HG03039 (cell line): ENCODE results near the gene KCNN2.

Experiments
- ATAC-seq: cut with Tn5 transposase; IDR thresholded peaks from one replicate; pipeline ENCODE4 v1.9.1; 2021; ENCODE audit warnings: mild to moderate bottlenecking, moderate library complexity; ENCODE audit not compliant: unreplicated experiment

The KCNN2 gene

GRCh38 chr5:114361724-114362196 is at the start of gene KCNN2:
KCNN2 (plus strand) TSS chr5:114362070; CDS start chr5:114362140, 70 bp downstream.
- ATAC-seq = peak; percentile 61

- ATAC-seq = no peak
These were observed 49.2 kb upstream of the KCNN2 start for GRCh38 chr5:114312658-114313057.

- no peak for ATAC-seq
These were observed 47.8 kb upstream of the KCNN2 start for GRCh38 chr5:114314061-114314460.

GRCh38 chr5:114316167-114316566 is 45.7 kb upstream of the KCNN2 start:
- ATAC-seq = no peak

GRCh38 chr5:114317751-114318150 is 44.1 kb upstream of the KCNN2 start:
- no peak for ATAC-seq

- ATAC-seq = no peak
These were observed 42.6 kb upstream of the KCNN2 start for GRCh38 chr5:114319236-114319635.

GRCh38 chr5:114319821-114320220 is 42.0 kb upstream of the KCNN2 start:
- ATAC-seq = no peak

GRCh38 chr5:114324282-114324681 is 37.6 kb upstream of the KCNN2 start:
- ATAC-seq = no peak

- ATAC-seq = peak; percentile 45
These were observed 36.3 kb upstream of the KCNN2 start for GRCh38 chr5:114325541-114325940.

GRCh38 chr5:114327474-114327873 is 34.4 kb upstream of the KCNN2 start:
- no peak for ATAC-seq

- ATAC-seq = no peak
These were observed 33.9 kb upstream of the KCNN2 start for GRCh38 chr5:114327987-114328386.

- no peak for ATAC-seq
These were observed 30.8 kb upstream of the KCNN2 start for GRCh38 chr5:114330916-114331531.

GRCh38 chr5:114332493-114332892 is 29.4 kb upstream of the KCNN2 start:
- ATAC-seq = no peak

- ATAC-seq = no peak
These were observed 28.9 kb upstream of the KCNN2 start for GRCh38 chr5:114332925-114333324.

GRCh38 chr5:114335391-114335790 is 26.5 kb upstream of the KCNN2 start:
- ATAC-seq = no peak

- no peak for ATAC-seq
These were observed 22.8 kb upstream of the KCNN2 start for GRCh38 chr5:114339108-114339507.

- ATAC-seq = no peak
These were observed 15.7 kb upstream of the KCNN2 start for GRCh38 chr5:114346181-114346580.

GRCh38 chr5:114355086-114355830 is 6.6 kb upstream of the KCNN2 start:
- no peak for ATAC-seq

GRCh38 chr5:114358329-114358728 is 3.5 kb upstream of the KCNN2 start:
- no peak for ATAC-seq

GRCh38 chr5:114360357-114360756 is 1.5 kb upstream of the KCNN2 start:
- no peak for ATAC-seq

GRCh38 chr5:114360816-114361723 is 800 bp upstream of the KCNN2 start:
- ATAC-seq = peak; percentile 36
